IPS-NIHi11 (cell line): ENCODE data around the gene JPT1.
"Not testable (repeated sequence)": the region's sequence is repeated elsewhere in the genome, so short reads cannot be mapped to it uniquely, and the experiment has no call there.

ENCODE experiments used
- DNase-seq: peaks from one replicate; pipeline ENCODE4 v3.0.0; 2012; ENCODE audit warnings: mixed read lengths, low spot score

Gene JPT1

GRCh38 chr17:75155191-75155601, 884 bp upstream of the JPT1 start:
- peak; percentile 14 for DNase-seq

- DNase-seq = peak; percentile 16
These were observed 525 bp downstream of the JPT1 start for GRCh38 chr17:75153780-75154194.

GRCh38 chr17:75152922-75153779, 1.2 kb downstream of the JPT1 start:
- peak; percentile 49 for DNase-seq

- DNase-seq = no peak
These were observed 1.8 kb downstream of the JPT1 start for GRCh38 chr17:75152523-75152921.

GRCh38 chr17:75151930-75152329, 2.4 kb downstream of the JPT1 start:
- DNase-seq = no peak

GRCh38 chr17:75147878-75148546, 6.3 kb downstream of the JPT1 start:
- DNase-seq = no peak

GRCh38 chr17:75146592-75146991, 7.7 kb downstream of the JPT1 start:
- DNase-seq = no peak

GRCh38 chr17:75144816-75145512, 9.3 kb downstream of the JPT1 start:
- no peak for DNase-seq

- no peak for DNase-seq
These were observed 11.9 kb downstream of the JPT1 start for GRCh38 chr17:75142236-75142971.

GRCh38 chr17:75138519-75138918, 15.8 kb downstream of the JPT1 start:
- no peak for DNase-seq

- DNase-seq = not testable (repeated sequence)
These were observed 16.6 kb downstream of the JPT1 start for GRCh38 chr17:75137762-75138161.

- DNase-seq = no peak
These were observed 18.4 kb downstream of the JPT1 start for GRCh38 chr17:75135946-75136345.

GRCh38 chr17:75135452-75135851, 18.9 kb downstream of the JPT1 start:
- no peak for DNase-seq

- DNase-seq = not testable (repeated sequence)
These were observed 20.5 kb downstream of the JPT1 start for GRCh38 chr17:75133607-75134347.

GRCh38 chr17:75133001-75133400, 21.3 kb downstream of the JPT1 start:
- DNase-seq = no peak

GRCh38 chr17:75132018-75133000, 22.0 kb downstream of the JPT1 start:
- not testable (repeated sequence) for DNase-seq

- DNase-seq = peak; percentile 94
These were observed 22.9 kb downstream of the JPT1 start, which contains the start of gene NT5C for GRCh38 chr17:75131278-75132017. Gene NT5C (minus strand): TSS chr17:75131742. CDS start chr17:75131707, 35 bp downstream.

- DNase-seq = peak; percentile 74
These were observed 23.6 kb downstream of the JPT1 start for GRCh38 chr17:75130632-75131277.
